Esophagus muscularis mucosa (tissue), 4 donors: Measurements from ENCODE around the gene SPATA24. TPM values are rescaled to one million over a fixed set of nuclear protein-coding genes. Genes with fewer than 3 reads are reported as not detected.
"Not testable (repeated sequence)": the region's sequence is repeated elsewhere in the genome, so short reads cannot be mapped to it uniquely, and the experiment has no call there.

ENCODE experiments used
- DNase-seq: peaks from one replicate; pipeline ENCODE4 v3.0.0-alpha.2; 2017; ENCODE audit errors: extremely low spot score
- H3K27ac ChIP-seq, 4 donors: fragments of 200-600 bp; sonication (generic); replicated peaks in 1 of 4; 1 replicate in 3 of 4; 2 replicates in 1 of 4; pipeline ENCODE4 v1.5.1; 2016 to 2019; ENCODE audit warnings: mild to moderate bottlenecking in 1 of 4
- H3K27me3 ChIP-seq, 4 donors: fragments of 200-600 bp; sonication (generic); one replicate each; pipeline versions ENCODE4 v1.5.1 to v1.6.0; 2016 to 2019
- H3K36me3 ChIP-seq, 4 donors: fragments of 200-600 bp; sonication (generic); one replicate each; pipeline ENCODE4 v1.5.1; 2016 to 2019
- H3K4me1 ChIP-seq, 4 donors: fragments of 200-600 bp; sonication (generic); one replicate each; pipeline ENCODE4 v1.5.1; 2016 to 2019
- H3K4me3 ChIP-seq, 4 donors: fragments of 200-600 bp; sonication (generic); 1 replicate in 2 of 4; 2 replicates in 2 of 4; pipeline ENCODE4 v1.5.1; 2016 to 2019; ENCODE audit warnings: mild to moderate bottlenecking in 4 of 4, moderate library complexity in 1 of 4
- H3K9me3 ChIP-seq, 4 donors: fragments of 200-600 bp; sonication (generic); 1 replicate in 3 of 4; 2 replicates in 1 of 4; pipeline ENCODE4 v1.5.1; 2016 to 2019
- EP300 ChIP-seq: sonication (generic); formaldehyde crosslinking; IDR thresholded peaks from one replicate; pipeline ENCODE4 v1.6.1; 2017; ENCODE audit warnings: antibody characterized with exemption
- POLR2A ChIP-seq: fragments of 450-650 bp; IDR thresholded peaks from one replicate; pipeline ENCODE4 v1.6.1; 2017; ENCODE audit warnings: antibody characterized with exemption, moderate library complexity, mild to moderate bottlenecking, low read depth
- POLR2AphosphoS5 ChIP-seq, 2 donors: sonication (generic); formaldehyde crosslinking; IDR thresholded peaks; one replicate each; pipeline ENCODE4 v1.6.1; 2017; ENCODE audit warnings: antibody characterized with exemption in 2 of 2
- WGBS: methylation state at CpG from one replicate; pipeline ENCODE4 v1.1.5; 2018; 5-methylcytosine and 5-hydroxymethylcytosine counted together
- intact Hi-C: fragments of 100-400 bp; cut with DNase I; formaldehyde crosslinking; loops from one replicate; pipeline ENCODE4 v1.15.1; 2023
- total RNA-seq, 4 donors: library from RNA; depleted of rRNA; stranded (reverse); fragments of >200 nt; gene quantifications; one replicate each; pipeline versions ENCODE4 v1.1.0 to v1.2.1, GENCODE V29; 2016
- TF ChIP-seq, protein P1 (sequence below), 3 experiments: fragments of 200-600 bp in 2 of 3; fragments of 450-650 bp in 1 of 3; sonication (generic) in 2 of 3; IDR thresholded peaks; one replicate each; pipeline ENCODE4 v1.5.1; 2017 to 2019; ENCODE audit warnings: antibody characterized with exemption in 3 of 3, mild to moderate bottlenecking in 2 of 3, moderate library complexity in 1 of 3

SPATA24 gene
- total RNA-seq, 4 donors from 2014 or later, result 2.9 to 6.5 (median 4.8) TPM

DNA sequence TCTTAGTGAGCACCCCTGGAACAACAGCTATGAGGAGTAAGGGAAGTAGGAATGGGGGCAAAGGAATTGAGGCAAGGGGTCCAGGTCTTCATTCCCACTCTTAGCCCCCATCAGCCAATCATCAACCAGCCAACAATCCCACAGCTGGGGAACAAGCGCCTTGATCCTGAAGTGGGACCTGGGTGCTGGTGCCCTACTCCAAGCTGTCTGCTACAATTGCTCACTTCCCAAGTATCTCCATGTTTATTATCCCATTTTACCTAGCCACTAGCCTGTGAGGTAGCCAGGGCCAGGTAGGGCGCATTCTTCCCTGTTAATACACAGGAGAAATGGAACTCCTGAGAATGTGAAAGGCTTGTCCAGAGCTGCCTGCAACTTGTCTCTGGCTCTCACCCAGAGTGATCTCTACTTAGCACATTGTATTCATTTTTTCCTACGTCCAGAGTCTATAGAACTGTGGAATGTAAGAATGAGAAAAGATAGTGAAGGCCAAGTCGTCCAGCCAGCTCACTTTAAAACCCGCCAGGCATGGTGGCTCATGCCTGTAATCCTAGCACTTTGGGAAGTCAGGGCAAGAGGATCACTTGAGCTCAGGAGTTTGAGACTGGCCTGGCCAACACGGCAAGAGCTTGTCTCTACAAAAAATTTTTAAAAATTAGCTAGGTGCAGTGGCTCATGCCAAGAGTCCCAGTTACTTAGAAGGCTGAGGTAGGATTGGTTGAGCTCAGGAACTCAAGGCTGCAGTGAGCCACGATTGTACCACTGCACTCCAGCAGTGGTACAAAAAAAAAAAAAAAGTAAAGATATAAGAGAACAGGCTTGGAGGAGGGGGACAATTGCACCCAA, 41.7 kb upstream of the SPATA24 start:
- peak overlapping the region in 1 of 4 donors; percentile 18 for H3K27ac ChIP-seq
- 49% methylated on average over 7 of the region's 7 CpGs for WGBS
- peaks cover 0 to 31% (median 0%) of the 10 kb centered on the region in 4 donors for H3K36me3 ChIP-seq
- DNase-seq, result no peak
- H3K4me1 ChIP-seq, result peaks cover 0 to 17% (median 12%) of the 10 kb centered on the region in 4 donors
- no peaks in the 10 kb centered on the region for H3K27me3 ChIP-seq
- intact Hi-C loops, result no loop called here
- no peak overlapping the region for H3K4me3 ChIP-seq
- TF ChIP-seq EP300 (no peak), POLR2A (no peak), POLR2AphosphoS5 (IDR thresholded peaks at IDR 0.05) (no peak)
- TF ChIP-seq, protein P1, sequence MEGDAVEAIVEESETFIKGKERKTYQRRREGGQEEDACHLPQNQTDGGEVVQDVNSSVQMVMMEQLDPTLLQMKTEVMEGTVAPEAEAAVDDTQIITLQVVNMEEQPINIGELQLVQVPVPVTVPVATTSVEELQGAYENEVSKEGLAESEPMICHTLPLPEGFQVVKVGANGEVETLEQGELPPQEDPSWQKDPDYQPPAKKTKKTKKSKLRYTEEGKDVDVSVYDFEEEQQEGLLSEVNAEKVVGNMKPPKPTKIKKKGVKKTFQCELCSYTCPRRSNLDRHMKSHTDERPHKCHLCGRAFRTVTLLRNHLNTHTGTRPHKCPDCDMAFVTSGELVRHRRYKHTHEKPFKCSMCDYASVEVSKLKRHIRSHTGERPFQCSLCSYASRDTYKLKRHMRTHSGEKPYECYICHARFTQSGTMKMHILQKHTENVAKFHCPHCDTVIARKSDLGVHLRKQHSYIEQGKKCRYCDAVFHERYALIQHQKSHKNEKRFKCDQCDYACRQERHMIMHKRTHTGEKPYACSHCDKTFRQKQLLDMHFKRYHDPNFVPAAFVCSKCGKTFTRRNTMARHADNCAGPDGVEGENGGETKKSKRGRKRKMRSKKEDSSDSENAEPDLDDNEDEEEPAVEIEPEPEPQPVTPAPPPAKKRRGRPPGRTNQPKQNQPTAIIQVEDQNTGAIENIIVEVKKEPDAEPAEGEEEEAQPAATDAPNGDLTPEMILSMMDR (IDR thresholded peaks at IDR 0.05), result no peak
- H3K9me3 ChIP-seq, result no peaks in the 10 kb centered on the region

DNA sequence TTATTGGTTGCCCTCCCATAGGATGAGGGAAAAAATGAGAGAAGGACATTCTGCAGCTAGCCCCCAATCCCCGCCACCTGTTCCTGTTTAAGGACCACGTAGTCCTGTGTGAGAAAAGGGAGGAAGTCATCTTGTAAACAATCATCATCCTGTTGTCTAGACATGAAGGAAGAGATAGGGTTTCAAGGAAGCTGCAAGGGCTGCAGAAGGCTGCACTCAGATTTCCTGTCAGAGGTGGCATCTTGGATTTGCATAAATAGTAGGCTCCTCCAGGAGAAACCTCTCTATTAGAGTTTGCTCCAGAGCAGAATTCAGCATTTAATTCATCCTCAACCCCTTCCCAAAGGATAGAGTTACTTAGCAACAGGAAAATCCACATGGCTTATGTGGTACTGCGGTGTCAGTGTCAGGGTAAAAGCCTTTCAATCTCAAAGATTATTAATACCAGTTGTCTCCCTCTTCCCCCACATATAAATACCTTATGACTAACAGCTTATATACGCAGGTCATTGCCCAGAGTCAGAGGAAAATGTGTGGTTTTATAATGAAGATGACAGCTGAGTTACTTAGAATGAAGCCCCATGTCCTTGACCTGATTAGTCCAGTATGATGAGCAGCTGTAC, 40.1 kb upstream of the SPATA24 start:
- no peaks in the 10 kb centered on the region for H3K9me3 ChIP-seq
- no peaks in the 10 kb centered on the region for H3K27me3 ChIP-seq
- no peak for DNase-seq
- TF ChIP-seq EP300, result no peak
- TF ChIP-seq POLR2A, result no peak
- TF ChIP-seq, protein P1 (IDR thresholded peaks at IDR 0.05), result no peak
- TF ChIP-seq POLR2AphosphoS5 (IDR thresholded peaks at IDR 0.05), result no peak
- peaks cover 7 to 26% (median 19%) of the 10 kb centered on the region in 4 donors for H3K4me1 ChIP-seq
- WGBS, result 68% methylated on average over 4 of the region's 4 CpGs
- no peak overlapping the region for H3K27ac ChIP-seq
- intact Hi-C loops, result no loop called here
- no peak overlapping the region for H3K4me3 ChIP-seq
- H3K36me3 ChIP-seq, result peaks cover 0 to 24% (median 0%) of the 10 kb centered on the region in 4 donors

DNA sequence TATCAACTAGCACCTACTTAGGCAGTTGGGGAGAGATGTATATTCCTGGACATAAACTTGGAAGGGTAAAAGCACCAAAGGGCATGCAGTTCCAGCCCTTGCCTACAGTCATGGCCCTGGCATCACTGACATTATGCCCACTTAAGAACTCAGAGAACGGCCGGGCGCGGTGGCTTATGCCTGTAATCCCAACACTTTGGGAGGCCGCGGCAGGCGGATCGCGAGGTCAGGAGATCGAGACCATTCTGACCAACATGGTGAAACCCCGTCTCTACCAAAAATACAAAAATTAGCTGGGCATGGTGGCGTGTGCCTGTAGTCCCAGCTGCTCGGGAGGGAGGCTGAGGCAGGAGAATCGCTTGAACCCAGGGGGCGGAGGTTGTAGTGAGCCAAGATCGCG, 36.5 kb upstream of the SPATA24 start:
- H3K4me3 ChIP-seq, H3K27me3 ChIP-seq, H3K9me3 ChIP-seq, intact Hi-C loops, DNase-seq: not testable (repeated sequence)
- Histone ChIP-seq H3K36me3 (peaks cover 1 to 16% (median 9%) of the 10 kb centered on the region in 4 donors), H3K27ac (peak overlapping the region in 1 of 4 donors; percentile 97), H3K4me1 (peaks cover 7 to 27% (median 21%) of the 10 kb centered on the region in 4 donors)
- WGBS, result 96% methylated on average over 17 of the region's 17 CpGs

DNA sequence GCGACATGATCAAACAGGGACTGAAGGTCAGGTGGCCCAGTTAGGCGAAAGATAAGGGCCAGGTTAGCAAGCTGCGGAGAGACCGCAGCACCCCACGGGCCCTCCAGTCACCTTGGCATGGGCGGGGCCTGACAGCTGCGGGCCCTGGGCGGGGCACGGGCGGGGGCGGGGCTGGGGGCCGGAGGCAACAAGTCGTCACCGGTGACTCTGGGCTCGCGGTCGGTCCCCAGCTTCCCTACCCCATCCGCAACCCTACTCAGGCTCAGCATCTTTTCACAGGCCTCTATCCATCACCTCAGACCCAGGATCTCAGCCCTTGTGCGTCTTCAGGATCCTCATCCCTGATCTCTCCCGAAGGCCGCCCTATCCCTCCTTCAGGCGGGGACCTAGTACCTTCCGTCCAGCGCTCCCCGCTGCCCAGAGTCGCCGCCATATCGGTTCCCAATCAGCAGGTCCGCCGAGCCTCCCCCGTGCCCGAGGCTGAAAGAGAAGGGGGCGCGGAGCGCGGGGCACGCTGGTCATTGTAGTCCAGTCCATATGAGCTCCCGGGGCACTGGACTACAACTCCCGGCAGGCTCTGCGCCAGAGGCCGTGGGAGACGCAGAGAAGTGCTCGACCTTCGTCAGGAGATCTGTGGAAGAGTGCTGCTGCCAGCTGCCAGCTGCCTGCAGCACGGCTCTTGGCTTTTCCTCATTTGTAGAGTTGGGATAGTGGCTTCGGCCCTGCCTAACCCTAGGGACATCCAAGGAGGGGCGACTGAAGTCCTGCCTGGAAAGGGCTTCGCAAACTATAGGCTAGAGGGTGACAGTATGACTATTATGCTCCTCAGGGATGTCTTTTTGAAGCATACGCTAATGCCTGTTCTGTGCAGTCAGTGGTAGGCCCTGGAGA, 35.4 kb upstream of the SPATA24 start, which contains the start of gene DNAJC18:
Gene DNAJC18 (minus strand): TSS at position 513 of the 891 bp plus-strand sequence. CDS start 80 bp downstream, at position 433.
- Histone ChIP-seq H3K4me1 (peaks cover 7 to 24% (median 17%) of the 10 kb centered on the region in 4 donors), H3K27ac (peak within 1 kb of the TSS; percentile 91 to 97 (median 94)), H3K36me3 (peaks cover 9 to 27% (median 17%) of the 10 kb centered on the region in 4 donors), H3K27me3 (no peaks in the 10 kb centered on the region), H3K9me3 (no peaks in the 10 kb centered on the region), H3K4me3 (peak within 1 kb of the TSS; percentile 73 to 87 (median 80))
- 4% methylated on average over 29 of the region's 49 CpGs for WGBS
- intact Hi-C loops, result loop anchor here (5.0 to 10.0 kb wide), 2 partner anchors 78 to 336 kb away; no protein-coding TSS in a partner anchor
- DNase-seq, result peak; percentile 97
- TF ChIP-seq, protein P1 (IDR thresholded peaks at IDR 0.05), result peak in 1 of 3 experiments; percentile 7
- TF ChIP-seq POLR2AphosphoS5 (IDR thresholded peaks at IDR 0.05), result peak; percentile 79 to 95
- no peak for TF ChIP-seq POLR2A
- TF ChIP-seq EP300, result no peak
